Measurements from ENCODE around the gene ZNF711. TPM values are rescaled to one million over a fixed set of nuclear protein-coding genes. Genes with fewer than 3 reads are reported as not detected.
A peak's percentile ranks its signal among the peaks of the same experiment; 100 is the strongest.
"Not testable (repeated sequence)": the region's sequence is repeated elsewhere in the genome, so short reads cannot be mapped to it uniquely, and the experiment has no call there.

Gene ZNF711
- total RNA-seq, 1 donor from 2014 or later, result 23.1 TPM

GRCh38 chrX:85215946-85216345 is 27.8 kb upstream of the ZNF711 start:
- no peak overlapping the region for H3K27ac Mint-ChIP-seq (ENCODE audit: unreplicated experiment)
- no peak for DNase-seq (ENCODE audit: low read depth, low spot score)
- H3K9me3 Mint-ChIP-seq, result peaks cover 15% of the 10 kb centered on the region
- no peaks in the 10 kb centered on the region for H3K36me3 Mint-ChIP-seq (ENCODE audit: low read depth)
- H3K27me3 Mint-ChIP-seq (ENCODE audit: low read depth), result no peaks in the 10 kb centered on the region
- no peaks in the 10 kb centered on the region for H3K4me1 Mint-ChIP-seq
- TF ChIP-seq CTCF (conservative IDR thresholded peaks at IDR 0.05), result no peak
- no peak overlapping the region for H3K4me3 Mint-ChIP-seq

- Mint-ChIP-seq H3K4me1 (no peaks in the 10 kb centered on the region), H3K4me3 (no peak overlapping the region), H3K27ac (ENCODE audit: unreplicated experiment) (no peak overlapping the region), H3K27me3 (ENCODE audit: low read depth) (no peaks in the 10 kb centered on the region), H3K9me3 (peaks cover 6% of the 10 kb centered on the region), H3K36me3 (ENCODE audit: low read depth) (no peaks in the 10 kb centered on the region)
- TF ChIP-seq CTCF (conservative IDR thresholded peaks at IDR 0.05), result no peak
- DNase-seq (ENCODE audit: low read depth, low spot score), result no peak
Measured at GRCh38 chrX:85221361-85221760, 22.4 kb upstream of the ZNF711 start.

GRCh38 chrX:85223359-85223758 is 20.4 kb upstream of the ZNF711 start:
- Mint-ChIP-seq H3K36me3 (ENCODE audit: low read depth) (no peaks in the 10 kb centered on the region), H3K27ac (ENCODE audit: unreplicated experiment) (no peak overlapping the region), H3K27me3 (ENCODE audit: low read depth) (no peaks in the 10 kb centered on the region), H3K4me3 (no peak overlapping the region), H3K4me1 (no peaks in the 10 kb centered on the region), H3K9me3 (peaks cover 3% of the 10 kb centered on the region)
- DNase-seq (ENCODE audit: low read depth, low spot score), result no peak
- no peak for TF ChIP-seq CTCF (conservative IDR thresholded peaks at IDR 0.05)

GRCh38 chrX:85243155-85243554 is 636 bp upstream of the ZNF711 start:
- Mint-ChIP-seq H3K36me3 (ENCODE audit: low read depth) (peaks cover 1% of the 10 kb centered on the region), H3K27ac (ENCODE audit: unreplicated experiment) (no peak overlapping the region), H3K27me3 (ENCODE audit: low read depth) (peaks cover 18% of the 10 kb centered on the region), H3K9me3 (no peaks in the 10 kb centered on the region), H3K4me3 (peak overlapping the region; percentile 94), H3K4me1 (peaks cover 20% of the 10 kb centered on the region)
- DNase-seq (ENCODE audit: low read depth, low spot score), result no peak
- TF ChIP-seq CTCF (conservative IDR thresholded peaks at IDR 0.05), result no peak

- DNase-seq (ENCODE audit: low read depth, low spot score), result peak; percentile 2
- H3K9me3 Mint-ChIP-seq, result peaks cover 3% of the 10 kb centered on the region
- H3K27ac Mint-ChIP-seq (ENCODE audit: unreplicated experiment), result peak overlapping the region; percentile 98
- TF ChIP-seq CTCF (conservative IDR thresholded peaks at IDR 0.05), result no peak
- peaks cover 6% of the 10 kb centered on the region for H3K36me3 Mint-ChIP-seq (ENCODE audit: low read depth)
- H3K4me3 Mint-ChIP-seq, result peak overlapping the region; percentile 94
- peaks cover 18% of the 10 kb centered on the region for H3K27me3 Mint-ChIP-seq (ENCODE audit: low read depth)
- peaks cover 20% of the 10 kb centered on the region for H3K4me1 Mint-ChIP-seq
Measured at GRCh38 chrX:85244450-85245211, 840 bp downstream of the ZNF711 start.

- H3K4me1 Mint-ChIP-seq; H3K27me3 Mint-ChIP-seq (ENCODE audit: low read depth); DNase-seq (ENCODE audit: low read depth, low spot score); H3K36me3 Mint-ChIP-seq (ENCODE audit: low read depth); H3K27ac Mint-ChIP-seq (ENCODE audit: unreplicated experiment); H3K4me3 Mint-ChIP-seq: not testable (repeated sequence)
- H3K9me3 Mint-ChIP-seq, result peaks cover 13% of the 10 kb centered on the region
Measured at GRCh38 chrX:85285286-85285685, 41.5 kb downstream of the ZNF711 start.

Data from neural crest cell (in vitro differentiated cells).